ENCODE data around the gene BTN2A1.
"Not testable (repeated sequence)": the region's sequence is repeated elsewhere in the genome, so short reads cannot be mapped to it uniquely, and the experiment has no call there.

The BTN2A1 gene

GRCh38 chr6:26457806-26458688, at the start of gene BTN2A1:
TSS of gene BTN2A1 (plus strand) at chr6:26457955. CDS start at chr6:26458637, 682 bp downstream.
- peak; percentile 83 for DNase-seq

- no peak for DNase-seq
Observed at GRCh38 chr6:26408828-26409730, 48.7 kb upstream of the BTN2A1 start.

GRCh38 chr6:26411751-26412150, 46.0 kb upstream of the BTN2A1 start:
- no peak for DNase-seq

GRCh38 chr6:26412228-26412627, 45.5 kb upstream of the BTN2A1 start:
- no peak for DNase-seq

GRCh38 chr6:26412954-26413353, 44.8 kb upstream of the BTN2A1 start:
- DNase-seq = no peak

GRCh38 chr6:26414281-26414680, 43.5 kb upstream of the BTN2A1 start:
- DNase-seq = no peak

- no peak for DNase-seq
Observed at GRCh38 chr6:26415036-26415614, 42.6 kb upstream of the BTN2A1 start.

GRCh38 chr6:26415791-26416190, 42.0 kb upstream of the BTN2A1 start:
- no peak for DNase-seq

- no peak for DNase-seq
Observed at GRCh38 chr6:26416288-26416687, 41.5 kb upstream of the BTN2A1 start.

GRCh38 chr6:26418077-26418476, 39.7 kb upstream of the BTN2A1 start:
- DNase-seq = not testable (repeated sequence)

GRCh38 chr6:26418795-26419194, 39.0 kb upstream of the BTN2A1 start:
- DNase-seq = not testable (repeated sequence)

GRCh38 chr6:26420688-26421171, 37.0 kb upstream of the BTN2A1 start:
- DNase-seq = no peak

- DNase-seq = peak; percentile 19
Observed at GRCh38 chr6:26421259-26422144, 36.3 kb upstream of the BTN2A1 start.

GRCh38 chr6:26422329-26422728, 35.4 kb upstream of the BTN2A1 start:
- DNase-seq = no peak

- DNase-seq = no peak
Observed at GRCh38 chr6:26426691-26427450, 30.9 kb upstream of the BTN2A1 start.

- no peak for DNase-seq
Observed at GRCh38 chr6:26427451-26427809, 30.3 kb upstream of the BTN2A1 start.

GRCh38 chr6:26428206-26428605, 29.5 kb upstream of the BTN2A1 start:
- DNase-seq = no peak

GRCh38 chr6:26430787-26431186, 27.0 kb upstream of the BTN2A1 start:
- no peak for DNase-seq

GRCh38 chr6:26431258-26432172, 26.2 kb upstream of the BTN2A1 start:
- DNase-seq = no peak

- no peak for DNase-seq
Observed at GRCh38 chr6:26432627-26433201, 25.0 kb upstream of the BTN2A1 start.
